ENCODE data around the gene RNF34.

RNF34 gene

DNA sequence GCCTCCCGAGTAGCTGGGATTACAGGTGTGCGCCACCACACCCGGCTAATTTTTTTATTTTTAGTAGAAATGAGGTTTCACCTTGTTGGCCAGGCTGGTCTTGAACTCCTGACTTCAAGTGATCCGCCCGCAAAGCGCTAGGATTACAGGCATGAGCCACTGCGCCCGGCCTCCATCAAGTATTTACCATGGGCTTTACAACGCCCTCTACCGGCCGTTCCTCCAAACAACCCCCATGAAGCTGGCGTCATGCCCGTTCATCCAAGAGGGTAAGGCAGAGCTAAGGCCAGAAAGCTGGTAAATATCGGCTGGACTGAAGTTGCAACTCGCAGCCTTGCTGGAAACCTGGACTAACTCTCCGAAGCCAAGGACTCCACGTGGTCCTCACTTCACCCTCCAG is 41.6 kb downstream of the RNF34 start:
- no peak for DNase-seq

GRCh38 chr12:121442028-121442948 is 42.4 kb downstream of the RNF34 start:
- DNase-seq: no peak

GRCh38 chr12:121443193-121443870 is 43.4 kb downstream of the RNF34 start:
- DNase-seq: peak; percentile 31 to 53 (median 44)

DNA sequence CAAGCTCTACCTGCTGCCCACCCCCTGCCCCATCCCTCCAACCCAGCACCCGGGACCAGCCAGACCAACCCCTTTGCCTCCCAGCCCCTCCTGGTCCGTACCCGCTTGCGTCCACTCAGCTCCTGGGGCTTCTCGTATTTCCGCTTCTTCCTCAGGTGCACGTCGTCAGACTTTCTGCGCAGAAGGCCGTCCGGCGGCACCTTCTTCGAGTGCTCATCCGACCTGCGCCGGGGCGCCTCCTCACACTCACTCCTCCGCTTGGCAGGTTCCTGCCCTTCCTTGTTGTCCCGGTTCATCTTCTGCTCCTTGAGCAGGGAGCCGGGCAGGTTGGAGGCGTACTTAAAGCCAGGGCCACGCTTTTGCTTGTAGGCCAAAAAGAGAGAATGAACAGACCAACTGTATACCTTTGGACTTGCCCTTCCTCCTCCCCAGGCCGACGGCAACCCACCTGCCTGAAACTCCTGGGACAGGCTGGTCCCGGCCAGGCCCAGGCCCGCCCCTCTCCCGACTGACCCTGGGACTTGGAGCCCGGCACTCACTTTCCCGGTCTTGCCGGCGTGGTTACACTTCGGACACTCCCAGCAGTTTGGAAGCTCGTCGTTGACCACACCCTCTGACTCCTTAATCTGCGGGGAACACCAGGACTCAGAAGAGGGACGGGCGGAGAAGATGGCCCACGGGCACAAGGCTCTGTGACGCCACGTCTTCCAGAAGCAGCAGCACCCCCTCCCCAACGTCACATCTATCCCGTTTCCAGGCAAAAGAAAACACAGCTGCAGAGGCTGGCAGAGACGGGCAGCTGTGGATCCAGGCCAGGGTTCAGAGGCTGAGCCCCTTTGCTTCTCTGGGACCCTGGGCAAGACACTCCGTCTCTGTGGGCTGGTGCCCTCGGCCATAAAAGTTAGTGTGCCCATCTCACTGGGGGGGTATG is 44.3 kb downstream of the RNF34 start:
- DNase-seq: no peak

GRCh38 chr12:121444842-121445202 is 44.9 kb downstream of the RNF34 start:
- DNase-seq: no peak

DNA sequence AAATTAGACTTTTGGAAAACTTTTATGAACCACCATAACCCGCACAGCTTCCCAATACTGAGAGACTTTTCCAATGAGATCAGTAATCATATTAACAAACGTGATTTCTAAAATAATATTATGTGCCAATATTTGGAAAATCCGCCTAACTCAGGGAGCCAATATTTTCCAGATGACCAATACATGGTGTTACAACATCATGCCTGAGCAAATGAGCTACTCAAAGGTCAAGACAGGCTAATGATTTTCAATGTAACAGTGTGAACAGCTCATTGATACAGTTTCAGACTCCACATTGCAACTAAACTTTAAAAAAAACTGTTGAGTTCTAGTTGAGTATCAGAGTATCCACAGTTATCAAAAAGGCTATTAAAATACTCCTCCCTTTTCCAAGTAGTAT is 46.8 kb downstream of the RNF34 start:
- no peak for DNase-seq

- DNase-seq: no peak
Measured at GRCh38 chr12:121448771-121449315, 48.9 kb downstream of the RNF34 start.

GRCh38 chr12:121451961-121452339 is 52.0 kb downstream of the RNF34 start:
- DNase-seq: no peak

DNA sequence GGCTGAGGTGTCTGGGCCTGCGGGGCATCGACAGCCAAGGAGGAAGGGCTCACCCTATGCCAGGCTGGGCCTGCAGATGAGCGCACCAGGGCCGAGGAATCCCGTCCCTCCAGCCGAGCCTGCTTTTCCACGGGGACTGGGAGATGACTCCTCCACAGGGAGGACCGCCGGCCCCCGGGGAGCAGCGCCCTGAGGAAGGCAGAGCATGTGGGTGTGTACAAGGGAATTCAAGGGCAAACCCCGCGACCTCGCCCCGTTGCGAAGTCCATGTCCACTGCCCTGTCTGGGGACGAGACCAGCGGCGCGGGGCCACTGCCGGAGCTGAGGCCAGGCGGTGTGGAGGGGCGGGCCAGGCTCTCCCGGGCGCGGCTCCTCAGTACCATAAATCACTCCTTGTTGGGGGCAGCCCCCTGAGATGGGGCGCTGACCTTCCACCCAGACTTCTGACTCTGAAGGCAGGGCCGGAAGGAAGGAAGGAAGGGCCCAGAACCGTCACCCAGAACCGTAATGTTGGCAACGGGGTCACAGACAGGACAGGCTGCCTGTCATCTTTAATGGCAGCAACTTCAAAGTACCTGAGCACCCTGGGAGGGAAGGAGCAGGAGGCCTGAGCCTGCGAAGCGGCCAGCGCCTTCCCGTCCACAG is 52.5 kb downstream of the RNF34 start:
- no peak for DNase-seq

DNA sequence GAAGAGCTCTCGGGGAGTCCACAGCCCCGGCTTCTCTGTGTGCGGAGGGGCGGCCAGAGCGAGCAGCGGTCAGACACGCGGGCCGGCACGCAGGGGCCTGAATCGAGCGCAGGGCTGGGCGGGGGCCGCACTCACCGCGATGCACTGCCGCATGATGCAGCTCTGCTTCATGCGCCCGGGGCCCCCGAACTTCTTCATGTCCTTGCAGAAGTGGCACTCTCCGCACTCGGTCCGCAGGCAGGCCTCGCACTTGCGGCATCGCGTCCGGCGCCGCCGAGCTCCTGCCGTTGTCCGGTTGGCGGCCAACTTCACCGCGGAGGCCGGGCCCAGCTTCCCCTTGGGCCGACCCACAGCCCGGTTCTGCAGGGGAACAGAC is 53.1 kb downstream of the RNF34 start:
- no peak for DNase-seq

DNA sequence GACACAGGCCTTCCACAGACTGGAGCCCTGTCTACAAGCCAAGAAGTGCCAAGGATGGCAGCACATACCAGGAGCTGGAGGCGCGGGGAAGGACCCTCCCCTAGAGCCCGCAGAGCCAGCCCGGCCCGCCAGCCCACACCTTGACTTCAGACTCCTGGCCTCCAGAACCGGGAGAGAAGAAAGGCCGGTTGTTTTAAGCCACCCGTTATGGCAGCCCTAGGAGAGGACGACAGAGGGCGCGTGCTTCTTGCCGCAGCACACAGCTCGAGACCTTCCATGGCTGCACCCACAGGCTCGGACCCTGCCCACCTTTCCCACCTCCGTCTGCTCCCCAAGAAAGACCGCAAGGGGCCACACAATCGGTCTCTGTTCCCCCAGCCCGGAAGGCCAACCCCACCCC is 53.7 kb downstream of the RNF34 start:
- DNase-seq: no peak

- no peak for DNase-seq
Measured at GRCh38 chr12:121454921-121455320, 55.0 kb downstream of the RNF34 start.

GRCh38 chr12:121455766-121456420 is 56.0 kb downstream of the RNF34 start:
- DNase-seq: no peak

DNA sequence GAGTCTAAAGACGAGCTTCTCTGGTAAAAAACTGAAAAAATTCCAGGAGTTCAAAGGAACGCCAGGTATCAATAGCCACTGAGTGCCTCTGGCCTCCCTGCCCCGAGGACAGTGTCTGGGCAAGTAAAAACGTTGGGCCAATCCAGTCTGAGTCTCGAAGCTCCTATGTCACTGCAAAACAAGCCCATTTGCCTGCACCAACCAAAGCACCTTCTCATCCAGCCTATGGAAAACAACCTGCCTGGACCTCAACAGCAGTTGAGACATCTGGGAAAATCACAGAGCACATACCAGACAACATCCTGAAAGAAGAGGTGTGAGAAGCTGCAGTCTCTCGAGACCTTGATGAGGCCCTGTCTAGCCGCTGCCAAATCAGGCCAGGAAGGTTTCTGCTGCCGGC is 56.6 kb downstream of the RNF34 start:
- no peak for DNase-seq

DNA sequence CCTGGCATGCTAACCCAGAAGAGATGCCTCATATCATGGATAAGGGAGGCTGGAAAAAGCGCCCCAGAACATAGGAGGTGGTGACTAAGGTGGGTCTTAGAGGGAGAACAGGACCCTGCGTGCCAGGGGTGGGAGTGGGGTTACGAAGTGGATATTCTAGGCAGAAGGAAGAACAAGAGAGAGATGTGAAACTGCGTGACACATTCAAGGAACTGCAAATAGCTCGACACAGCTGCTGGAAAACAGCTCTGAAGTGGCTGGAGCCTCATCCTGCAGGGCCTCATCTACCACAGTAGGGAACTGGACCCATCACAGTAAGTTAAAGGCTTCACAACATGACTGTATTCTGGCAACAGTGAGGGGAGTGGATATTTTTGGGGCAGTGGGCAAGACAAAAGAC is 61.1 kb downstream of the RNF34 start:
- DNase-seq: no peak

- DNase-seq: no peak
Measured at GRCh38 chr12:121464331-121464730, 64.4 kb downstream of the RNF34 start.

GRCh38 chr12:121465921-121466793 is 66.2 kb downstream of the RNF34 start:
- peak in 2 of 4 experiments; percentile 26 to 27 for DNase-seq

- DNase-seq: peak; percentile 77 to 85 (median 80)
Measured at GRCh38 chr12:121466794-121467637, 67.1 kb downstream of the RNF34 start.

GRCh38 chr12:121467638-121468498 is 68.0 kb downstream of the RNF34 start:
- DNase-seq: no peak

Measured in activated CD4-positive, CD25-positive, alpha-beta regulatory T cell (primary cell).